Measurements from ENCODE around the gene CGB2. TPM values are rescaled to one million over a fixed set of nuclear protein-coding genes. Genes with fewer than 3 reads are reported as not detected.

Gene CGB2
- total RNA-seq, 1 donor from 2014 or later = not detected

DNA sequence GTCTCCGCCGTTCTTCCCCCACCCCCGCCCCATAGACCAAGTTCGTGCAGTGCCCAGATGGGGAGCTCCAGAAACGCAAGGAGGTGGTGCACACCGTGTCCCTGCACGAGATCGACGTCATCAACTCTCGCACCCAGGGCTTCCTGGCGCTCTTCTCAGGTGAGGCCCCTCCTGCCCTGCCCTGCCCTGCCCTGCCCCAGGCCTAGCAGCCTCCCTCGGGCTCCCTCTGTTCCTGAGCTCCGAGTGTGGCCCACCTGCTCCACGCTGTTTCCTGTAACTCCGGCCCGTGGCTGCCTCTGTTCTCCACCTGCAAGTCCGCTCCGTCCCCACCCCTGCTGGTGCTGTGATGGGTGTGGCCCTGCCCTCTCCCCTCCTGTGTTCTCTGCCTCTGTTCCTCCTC lies 21.2 kb upstream of the CGB2 start:
- TF ChIP-seq, protein P1, sequence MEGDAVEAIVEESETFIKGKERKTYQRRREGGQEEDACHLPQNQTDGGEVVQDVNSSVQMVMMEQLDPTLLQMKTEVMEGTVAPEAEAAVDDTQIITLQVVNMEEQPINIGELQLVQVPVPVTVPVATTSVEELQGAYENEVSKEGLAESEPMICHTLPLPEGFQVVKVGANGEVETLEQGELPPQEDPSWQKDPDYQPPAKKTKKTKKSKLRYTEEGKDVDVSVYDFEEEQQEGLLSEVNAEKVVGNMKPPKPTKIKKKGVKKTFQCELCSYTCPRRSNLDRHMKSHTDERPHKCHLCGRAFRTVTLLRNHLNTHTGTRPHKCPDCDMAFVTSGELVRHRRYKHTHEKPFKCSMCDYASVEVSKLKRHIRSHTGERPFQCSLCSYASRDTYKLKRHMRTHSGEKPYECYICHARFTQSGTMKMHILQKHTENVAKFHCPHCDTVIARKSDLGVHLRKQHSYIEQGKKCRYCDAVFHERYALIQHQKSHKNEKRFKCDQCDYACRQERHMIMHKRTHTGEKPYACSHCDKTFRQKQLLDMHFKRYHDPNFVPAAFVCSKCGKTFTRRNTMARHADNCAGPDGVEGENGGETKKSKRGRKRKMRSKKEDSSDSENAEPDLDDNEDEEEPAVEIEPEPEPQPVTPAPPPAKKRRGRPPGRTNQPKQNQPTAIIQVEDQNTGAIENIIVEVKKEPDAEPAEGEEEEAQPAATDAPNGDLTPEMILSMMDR (IDR thresholded peaks at IDR 0.05) = no peak
- Histone ChIP-seq H3K27me3 (ENCODE audit: low read depth) (no peaks in the 10 kb centered on the region), H3K36me3 (peaks cover 74% of the 10 kb centered on the region), H3K4me1 (no peaks in the 10 kb centered on the region), H3K27ac (no peak overlapping the region), H3K9me3 (no peaks in the 10 kb centered on the region), H3K4me3 (no peak overlapping the region)
- intact Hi-C loops (cut with DNase I) = no loop called here
- ATAC-seq (no peak), DNase-seq (no peak)

DNA sequence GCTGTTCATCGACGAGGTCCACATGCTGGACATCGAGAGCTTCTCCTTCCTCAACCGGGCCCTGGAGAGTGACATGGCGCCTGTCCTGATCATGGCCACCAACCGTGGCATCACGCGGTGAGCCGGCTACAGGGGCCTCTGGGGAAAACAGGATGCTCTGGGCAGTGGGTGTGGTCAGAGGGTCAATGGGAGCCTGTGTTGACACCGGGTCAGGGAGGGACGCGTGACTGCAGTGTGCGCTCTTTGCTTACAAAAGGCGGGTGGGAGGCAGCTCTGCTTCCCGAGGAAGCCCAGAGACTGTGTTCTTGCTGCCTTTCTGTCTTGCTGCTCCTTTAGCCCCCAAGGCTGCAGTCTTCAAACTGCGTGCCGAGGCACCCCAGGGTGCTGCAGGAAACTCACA lies 20.5 kb upstream of the CGB2 start:
- Histone ChIP-seq H3K9me3 (no peaks in the 10 kb centered on the region), H3K27ac (no peak overlapping the region), H3K27me3 (ENCODE audit: low read depth) (no peaks in the 10 kb centered on the region), H3K4me1 (no peaks in the 10 kb centered on the region), H3K4me3 (no peak overlapping the region), H3K36me3 (peaks cover 68% of the 10 kb centered on the region)
- DNase-seq (no peak), ATAC-seq (no peak)
- intact Hi-C loops (cut with DNase I) = no loop called here
- TF ChIP-seq, protein P1 (IDR thresholded peaks at IDR 0.05) = no peak

DNA sequence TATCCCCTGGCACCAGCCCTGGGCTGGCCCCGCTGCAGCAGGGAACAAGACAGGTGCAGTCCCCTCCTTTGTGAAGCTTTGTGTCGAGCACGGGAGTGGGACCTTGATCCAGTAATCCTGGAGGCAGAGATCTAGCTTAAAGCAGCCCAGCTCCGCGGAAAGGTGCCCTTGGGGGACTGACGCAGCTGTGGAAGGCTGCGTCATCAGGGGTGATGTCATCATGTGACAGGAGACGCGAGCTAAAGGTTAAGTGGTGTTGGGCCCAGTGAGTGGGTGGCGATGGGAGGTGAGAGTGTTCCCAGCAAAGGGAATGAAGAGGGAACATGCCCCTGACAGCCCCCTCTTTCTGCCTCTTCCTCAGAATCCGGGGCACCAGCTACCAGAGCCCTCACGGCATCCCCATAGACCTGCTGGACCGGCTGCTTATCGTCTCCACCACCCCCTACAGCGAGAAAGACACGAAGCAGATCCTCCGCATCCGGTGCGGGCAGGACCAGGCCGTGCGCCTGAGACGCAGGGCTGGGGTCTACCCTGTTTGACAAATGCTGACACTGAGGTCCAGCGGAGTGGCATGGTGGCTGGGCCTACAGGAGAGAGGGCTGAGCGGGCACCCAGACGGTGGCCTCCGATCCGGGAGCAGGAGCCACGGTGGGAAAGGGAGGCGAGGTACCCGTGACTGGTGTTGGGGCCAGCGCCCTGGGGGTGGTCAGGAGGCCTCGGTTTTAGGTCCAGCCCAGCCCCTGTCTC lies 17.4 kb upstream of the CGB2 start:
- DNase-seq = no peak
- H3K27ac ChIP-seq = no peak overlapping the region
- ATAC-seq = no peak
- H3K4me1 ChIP-seq = peaks cover 20% of the 10 kb centered on the region
- no peaks in the 10 kb centered on the region for H3K9me3 ChIP-seq
- intact Hi-C loops (cut with DNase I) = no loop called here
- no peak overlapping the region for H3K4me3 ChIP-seq
- no peaks in the 10 kb centered on the region for H3K27me3 ChIP-seq (ENCODE audit: low read depth)
- H3K36me3 ChIP-seq = peaks cover 51% of the 10 kb centered on the region
- TF ChIP-seq, protein P1 (IDR thresholded peaks at IDR 0.05) = no peak

DNA sequence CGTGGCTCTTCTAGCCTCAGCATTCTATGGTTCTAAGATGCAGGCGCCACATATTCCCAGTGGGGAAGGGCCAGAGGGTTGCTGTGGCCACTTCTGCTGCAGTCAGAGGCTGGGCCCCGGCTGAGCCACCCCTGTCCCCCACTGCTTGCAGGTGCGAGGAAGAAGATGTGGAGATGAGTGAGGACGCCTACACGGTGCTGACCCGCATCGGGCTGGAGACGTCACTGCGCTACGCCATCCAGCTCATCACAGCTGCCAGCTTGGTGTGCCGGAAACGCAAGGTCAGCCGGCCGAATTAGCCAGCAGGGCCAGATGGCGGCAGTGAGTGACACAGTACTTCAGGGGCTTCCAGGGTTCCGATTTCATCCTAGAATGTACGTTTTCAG lies 16.8 kb upstream of the CGB2 start:
- DNase-seq (no peak), ATAC-seq (no peak)
- H3K36me3 ChIP-seq = peaks cover 45% of the 10 kb centered on the region

DNA sequence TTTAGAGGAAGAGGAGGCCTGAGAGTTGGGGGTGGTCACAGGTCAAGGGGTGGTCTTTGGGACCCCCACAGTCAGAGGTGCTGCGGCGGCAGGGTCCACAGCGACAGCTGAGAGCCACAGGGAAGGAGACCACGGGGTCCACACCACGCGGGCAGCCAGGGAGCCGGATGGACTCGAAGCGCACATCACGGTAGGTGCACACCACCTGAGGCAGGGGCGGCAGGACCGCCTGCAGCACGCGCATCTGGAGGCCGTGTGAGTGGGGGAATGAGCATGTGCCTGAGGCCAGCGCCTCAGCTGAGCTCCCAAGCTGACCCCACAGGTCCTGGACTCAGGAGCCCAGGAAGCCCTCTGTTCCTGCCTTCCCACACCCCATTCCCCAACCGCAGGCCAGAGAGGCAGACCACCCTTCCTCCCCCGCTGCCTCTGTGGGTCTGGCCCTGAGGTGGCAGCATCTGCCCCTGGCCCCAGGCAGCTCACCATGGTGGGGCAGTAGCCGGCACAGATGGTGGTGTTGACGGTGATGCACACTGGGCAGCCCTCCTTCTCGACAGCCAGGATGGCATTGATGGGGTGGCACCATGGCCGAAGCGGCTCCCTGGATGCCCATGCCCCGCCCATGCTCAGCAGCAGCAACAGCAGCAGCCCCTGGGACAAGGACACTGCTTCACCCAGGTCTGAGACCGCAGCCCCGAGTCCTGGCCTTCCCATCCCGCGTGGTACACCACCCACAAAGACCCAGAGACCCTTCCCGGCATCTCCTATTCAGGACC lies 15.4 kb upstream of the CGB2 start:
- Histone ChIP-seq H3K9me3 (no peaks in the 10 kb centered on the region), H3K4me1 (peaks cover 21% of the 10 kb centered on the region), H3K4me3 (no peak overlapping the region), H3K27me3 (ENCODE audit: low read depth) (peaks cover 7% of the 10 kb centered on the region), H3K36me3 (peaks cover 34% of the 10 kb centered on the region), H3K27ac (no peak overlapping the region)
- no peak for DNase-seq
- TF ChIP-seq, protein P1 (IDR thresholded peaks at IDR 0.05) = no peak
- intact Hi-C loops (cut with DNase I) = no loop called here
- ATAC-seq = no peak

More for the DNA sequence above, 16.8 kb upstream of the CGB2 start:
- Histone ChIP-seq H3K4me1 (peaks cover 21% of the 10 kb centered on the region), H3K9me3 (no peaks in the 10 kb centered on the region), H3K27ac (no peak overlapping the region), H3K27me3 (ENCODE audit: low read depth) (no peaks in the 10 kb centered on the region), H3K4me3 (no peak overlapping the region)
- TF ChIP-seq, protein P1 (IDR thresholded peaks at IDR 0.05) = no peak
- intact Hi-C loops (cut with DNase I) = no loop called here
